ENCODE measurements around the gene CXCR6. TPM values are rescaled to one million over a fixed set of nuclear protein-coding genes. Genes with fewer than 3 reads are reported as not detected.
A peak's percentile ranks its signal among the peaks of the same experiment; 100 is the strongest.

CXCR6 gene
- 0.09 TPM for polyA plus RNA-seq (2013, experiment 1 of 2; ENCODE audit: insufficient read length)
- polyA plus RNA-seq (2013, experiment 2 of 2; ENCODE audit: insufficient read length): 0.09 TPM

- peak; percentile 32 for DNase-seq
Measured at GRCh38 chr3:45943207-45943846, at the start of gene CXCR6. TSS of gene CXCR6 (plus strand) at chr3:45943464. CDS start at chr3:45946482, 3,018 bp downstream.

GRCh38 chr3:45894015-45894414 is 49.2 kb upstream of the CXCR6 start:
- no peak for DNase-seq

DNA sequence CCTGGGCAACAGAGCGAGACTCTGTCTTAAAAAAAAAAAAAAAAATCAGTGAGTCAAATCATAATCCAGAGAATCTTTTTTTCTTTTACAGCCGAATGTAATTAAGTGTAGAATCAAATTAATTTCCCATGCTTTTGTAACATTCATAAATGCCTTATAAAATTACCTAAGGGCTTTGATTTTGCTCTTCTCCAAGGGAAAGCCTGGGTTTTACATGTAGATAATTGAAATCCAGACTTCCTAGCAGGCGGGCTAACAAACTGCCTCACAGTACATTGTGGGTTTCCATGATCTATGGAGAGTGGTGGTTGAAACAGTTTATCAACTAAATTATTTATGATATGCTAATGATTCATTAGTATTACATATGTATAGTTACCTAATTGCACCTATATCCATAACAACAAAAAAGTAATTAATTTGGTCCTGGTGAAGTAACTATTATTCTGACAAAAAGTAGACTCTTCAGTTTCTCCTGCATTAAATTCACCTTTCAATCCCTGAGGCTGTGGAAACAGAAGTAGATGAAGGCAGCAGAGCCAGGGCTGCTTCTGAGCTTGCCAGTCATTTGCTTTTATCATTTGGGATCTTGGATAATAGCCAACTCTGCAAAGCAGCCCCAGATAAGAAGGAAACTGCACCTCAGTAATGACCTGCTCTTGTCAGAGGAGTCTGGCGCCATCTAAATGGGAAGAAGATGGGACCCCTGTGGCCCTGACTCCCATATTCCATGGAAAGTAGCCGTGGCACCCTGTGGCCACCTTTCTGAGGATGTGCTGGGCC is 47.4 kb upstream of the CXCR6 start:
- DNase-seq: no peak

DNA sequence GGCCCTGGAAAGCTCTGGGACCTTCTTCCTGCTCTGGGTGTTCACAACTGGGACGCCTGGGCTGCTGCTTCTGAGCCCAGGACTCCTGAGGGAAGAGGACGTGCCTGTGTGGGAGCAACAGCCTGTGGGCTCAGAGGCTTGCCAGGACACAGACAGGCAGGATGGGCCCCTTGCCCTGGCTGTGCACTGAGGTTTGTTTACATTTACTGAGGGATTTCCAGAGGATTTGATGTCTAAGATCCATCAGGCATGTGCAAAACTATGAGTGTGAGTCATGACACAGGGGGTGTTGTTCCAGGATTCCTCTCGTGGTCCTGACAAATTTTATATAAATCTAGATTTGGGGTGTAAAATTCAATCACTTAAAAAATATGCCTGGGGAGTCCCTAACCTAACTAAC is 46.3 kb upstream of the CXCR6 start:
- peak; percentile 55 for DNase-seq

- DNase-seq: no peak
Measured at GRCh38 chr3:45904931-45905330, 38.3 kb upstream of the CXCR6 start.

DNA sequence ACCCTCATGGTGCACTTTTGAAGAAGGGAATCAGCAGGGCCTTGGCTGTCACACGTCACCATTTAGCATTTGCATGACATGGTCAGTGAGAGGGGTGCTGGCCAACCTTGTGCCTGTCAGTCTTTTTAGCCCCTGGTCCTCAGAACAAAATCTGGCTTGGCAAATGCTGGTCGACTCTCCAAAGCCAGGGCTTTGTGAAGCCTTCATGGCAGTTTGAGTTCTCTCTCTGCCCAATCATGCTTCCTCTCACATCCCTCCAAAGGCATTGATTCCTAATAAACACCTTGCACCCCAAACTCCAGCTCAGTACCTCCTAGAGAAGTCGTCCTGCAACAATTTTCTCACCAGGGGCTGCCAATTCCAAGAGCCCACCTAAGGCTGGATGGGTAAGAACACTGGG is 37.5 kb upstream of the CXCR6 start:
- DNase-seq: no peak

- DNase-seq: peak; percentile 56
Measured at GRCh38 chr3:45906681-45907407, 36.4 kb upstream of the CXCR6 start.

DNA sequence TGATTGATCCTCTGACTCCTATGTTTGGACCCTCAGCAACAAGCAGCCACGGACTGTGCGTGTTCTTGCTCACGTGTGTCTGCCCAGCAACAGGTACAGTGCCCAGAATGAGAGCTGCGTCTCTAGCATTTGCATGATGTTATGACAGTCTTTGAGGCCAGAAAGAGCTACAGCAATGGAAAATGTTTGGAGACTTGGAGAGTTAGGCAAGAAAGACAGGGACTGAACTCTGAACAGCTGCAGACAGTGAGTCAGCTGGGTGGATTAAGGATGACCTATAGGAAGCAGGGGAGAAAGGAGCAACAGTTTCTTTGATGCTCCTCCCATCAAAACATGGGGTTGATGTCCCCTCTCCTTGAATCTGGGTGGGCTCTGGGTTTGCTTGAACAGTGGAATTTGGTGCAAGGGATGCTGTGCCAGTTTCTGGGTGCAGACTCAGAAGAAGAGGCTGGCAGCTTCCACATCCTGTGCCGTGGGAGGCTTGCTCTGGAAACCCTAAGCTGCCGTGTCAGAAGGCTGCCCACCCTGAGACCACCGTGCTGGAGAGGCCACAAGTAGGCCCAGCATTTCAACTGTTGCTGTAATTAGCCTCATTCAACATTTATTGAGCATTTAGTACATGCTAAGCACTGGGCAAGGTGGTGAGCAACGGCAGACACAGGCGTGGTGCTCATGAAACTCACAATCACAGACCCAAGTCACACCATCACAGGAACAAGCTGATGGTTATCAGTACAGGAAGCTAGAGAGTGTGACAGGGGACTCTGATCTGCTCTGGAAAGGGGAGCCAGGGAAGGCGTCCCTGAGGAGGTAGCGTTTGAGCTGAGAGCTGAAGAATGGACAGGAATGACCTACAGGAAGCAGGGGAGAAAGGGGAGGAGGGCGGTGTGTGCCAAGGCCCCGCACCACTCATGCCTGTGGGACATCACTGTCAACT is 35.2 kb upstream of the CXCR6 start:
- DNase-seq: peak; percentile 52

DNA sequence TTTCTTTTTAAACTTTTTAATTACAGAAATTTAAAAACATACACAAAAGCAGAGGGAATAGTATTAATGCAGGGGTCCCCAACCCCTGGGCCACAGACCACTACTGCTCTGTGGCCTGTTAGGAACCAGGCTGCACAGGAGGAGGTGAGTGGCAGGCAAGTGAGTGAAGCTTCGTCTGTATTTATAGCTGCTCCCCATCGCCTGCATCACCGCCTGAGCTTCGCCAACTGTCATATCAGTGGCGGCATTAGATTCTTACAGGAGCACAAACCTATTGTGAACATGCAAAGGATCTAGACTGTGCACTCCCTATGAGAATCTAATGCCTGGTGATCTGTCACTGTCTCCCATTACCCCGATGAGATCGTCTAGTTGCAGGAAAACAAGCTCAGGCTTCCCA is 34.5 kb upstream of the CXCR6 start:
- no peak for DNase-seq

- DNase-seq: no peak
Measured at GRCh38 chr3:45909542-45909941, 33.7 kb upstream of the CXCR6 start.

- DNase-seq: no peak
Measured at GRCh38 chr3:45910892-45911291, 32.4 kb upstream of the CXCR6 start.

- DNase-seq: no peak
Measured at GRCh38 chr3:45911511-45912226, 31.6 kb upstream of the CXCR6 start.

DNA sequence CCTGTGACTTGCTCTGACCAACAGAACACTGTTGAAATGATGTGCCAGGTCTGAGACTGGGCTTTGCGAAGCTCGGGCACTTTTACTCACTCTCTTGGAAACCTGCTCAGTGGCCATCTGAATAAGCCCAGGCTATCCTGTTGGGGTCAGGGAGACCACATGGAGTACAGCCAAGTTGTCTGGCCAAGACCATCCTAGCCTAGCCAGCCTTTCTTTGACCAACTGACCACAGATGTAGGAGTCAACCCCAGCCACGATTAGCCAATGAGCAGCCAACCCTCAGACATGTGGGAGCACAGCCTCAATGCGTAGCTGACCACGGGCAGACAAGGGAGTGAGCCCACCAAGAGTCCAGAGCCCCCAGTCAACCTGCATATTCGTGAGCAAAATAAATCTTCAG is 30.8 kb upstream of the CXCR6 start:
- no peak for DNase-seq

- DNase-seq: no peak
Measured at GRCh38 chr3:45914362-45915058, 28.8 kb upstream of the CXCR6 start.

DNA sequence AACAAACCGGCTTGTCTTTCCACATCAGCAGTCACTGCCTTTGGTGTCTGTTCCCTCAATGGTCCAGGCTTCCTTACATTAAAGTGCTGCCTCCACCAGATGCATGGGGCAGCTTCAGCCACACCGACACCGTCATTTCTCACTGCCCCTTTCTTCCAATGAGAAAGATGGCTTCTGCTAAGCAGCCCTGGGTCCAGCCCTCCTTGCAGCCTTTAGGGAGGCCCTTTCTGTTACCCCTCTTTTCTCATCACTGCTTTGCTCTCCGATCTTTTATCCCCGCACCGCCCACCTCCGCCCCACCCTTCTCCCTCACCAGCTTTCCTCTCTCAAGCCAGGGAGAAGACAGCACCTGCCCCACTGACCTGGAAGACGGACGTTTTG is 28.2 kb upstream of the CXCR6 start:
- no peak for DNase-seq

DNA sequence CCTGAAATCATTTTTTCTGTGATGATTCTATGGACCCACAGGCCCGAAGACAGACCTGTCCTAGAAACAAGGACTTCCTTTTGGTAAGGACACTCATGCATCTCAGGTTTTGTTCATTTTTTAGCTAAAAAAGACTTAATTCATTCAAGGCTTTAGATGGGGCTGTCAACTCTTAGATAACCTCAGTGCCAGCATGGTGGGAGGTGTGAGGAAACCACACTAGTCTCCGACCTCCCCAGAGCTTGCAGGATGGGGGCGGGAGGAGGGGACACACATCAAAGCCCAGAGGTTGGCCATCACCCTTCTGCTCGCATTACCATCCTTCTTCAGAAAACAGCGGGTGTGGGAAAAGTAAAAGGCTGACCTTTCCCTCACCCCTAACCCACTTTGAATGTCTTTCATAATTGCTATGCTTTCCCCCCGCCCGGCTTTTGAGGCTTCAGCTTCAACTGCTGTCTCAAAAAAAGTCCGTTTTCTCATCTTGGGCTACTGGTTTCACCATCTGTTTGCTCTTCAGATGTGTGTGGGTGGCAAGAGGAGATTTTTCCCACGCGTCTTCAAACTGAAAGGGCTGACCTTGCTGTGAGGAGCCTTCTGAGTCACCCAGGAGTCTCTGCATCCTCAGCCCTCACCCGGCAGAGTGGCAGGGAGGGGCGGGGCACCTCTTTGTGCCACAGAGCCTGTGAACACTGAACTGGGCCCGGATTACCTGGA is 27.6 kb upstream of the CXCR6 start:
- DNase-seq: peak; percentile 57

- no peak for DNase-seq
Measured at GRCh38 chr3:45917146-45917898, 25.9 kb upstream of the CXCR6 start.

- DNase-seq: no peak
Measured at GRCh38 chr3:45921158-45922038, 21.9 kb upstream of the CXCR6 start.

DNA sequence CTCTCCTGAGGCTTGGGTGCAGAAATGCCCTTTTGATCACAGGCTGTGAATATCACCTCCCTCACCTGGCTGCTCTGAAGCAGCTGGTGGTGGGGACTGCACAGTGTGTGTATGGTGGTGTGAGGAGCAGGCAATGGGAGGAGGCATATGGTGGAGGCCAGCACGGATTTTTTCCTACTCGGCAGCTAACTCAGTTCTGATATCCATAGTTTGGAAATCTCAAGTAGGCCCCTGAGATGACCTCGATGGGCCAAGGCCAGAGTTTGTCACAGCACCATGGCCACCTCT is 21.3 kb upstream of the CXCR6 start:
- no peak for DNase-seq

Measured in fibroblast of skin of abdomen (primary cell).